Non-pigmented ciliary epithelial cell (primary cell): ENCODE data around the gene YES1.

ENCODE experiments used
- DNase-seq: peaks from one replicate; pipeline ENCODE4 v3.0.0-alpha.2; 2010; ENCODE audit warnings: low read depth

The YES1 gene

DNA sequence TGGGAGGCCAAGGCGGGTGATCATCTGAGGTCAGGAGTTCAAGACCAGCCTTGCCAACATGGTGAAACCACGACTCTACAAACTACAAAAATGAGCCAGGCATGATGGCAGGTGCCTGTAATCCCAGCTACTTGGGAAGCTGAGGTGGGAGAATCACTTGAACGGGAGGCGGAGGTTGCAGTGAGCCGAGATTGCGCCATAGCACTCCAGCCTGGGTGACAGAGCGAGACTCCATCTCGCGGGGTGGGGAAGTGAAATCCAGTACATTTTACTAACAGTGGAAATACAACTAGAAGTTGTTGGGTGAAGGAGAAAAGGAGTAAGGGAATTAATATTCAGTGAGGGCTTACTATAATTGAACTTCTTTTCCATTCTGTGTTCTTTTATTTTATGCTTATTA, 86.4 kb downstream of the YES1 start:
- DNase-seq: no peak

DNA sequence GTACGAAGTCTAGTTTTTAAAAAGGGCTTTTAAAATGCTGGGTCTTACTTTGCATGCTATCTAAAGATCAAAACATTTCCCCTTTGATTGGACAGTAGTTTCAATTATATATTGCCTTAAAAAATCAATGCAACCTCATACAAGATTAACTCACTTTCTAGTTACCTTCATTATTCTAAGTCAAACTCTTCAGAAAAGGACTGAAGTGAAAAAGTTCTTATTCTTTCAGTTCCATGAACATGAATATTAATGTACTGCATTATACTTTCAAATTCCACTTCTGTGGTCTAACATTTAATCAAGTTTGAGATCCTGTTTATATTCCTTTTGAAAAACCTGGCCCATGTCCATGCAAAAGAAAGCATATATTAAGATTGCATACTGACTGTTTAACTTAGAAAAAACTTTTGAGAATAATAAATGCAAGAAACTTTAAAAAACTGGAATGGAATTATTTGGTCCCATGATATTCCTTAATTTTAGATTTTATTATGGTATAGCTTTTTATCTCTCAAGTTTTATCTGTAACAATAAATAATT, 88.4 kb downstream of the YES1 start:
- DNase-seq: no peak

DNA sequence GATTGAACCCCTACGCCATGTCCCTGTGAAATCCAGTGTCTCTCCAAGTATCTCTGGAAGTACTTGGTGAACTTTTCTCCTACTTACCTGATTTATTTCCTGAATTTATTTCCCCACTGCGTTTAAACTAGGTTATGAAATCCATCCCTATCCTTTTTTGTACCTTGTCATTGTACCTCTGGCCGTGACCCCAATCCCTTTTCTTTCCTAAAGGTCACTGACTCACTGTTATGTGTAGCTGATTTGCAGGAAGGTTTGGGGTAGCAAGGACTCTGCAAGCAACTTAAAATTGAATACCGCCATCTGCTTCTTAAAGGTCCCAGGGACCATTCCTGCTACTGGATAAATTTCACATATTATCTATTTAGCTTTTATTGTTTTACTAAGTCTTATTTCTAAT, 95.0 kb downstream of the YES1 start:
- no peak for DNase-seq

DNA sequence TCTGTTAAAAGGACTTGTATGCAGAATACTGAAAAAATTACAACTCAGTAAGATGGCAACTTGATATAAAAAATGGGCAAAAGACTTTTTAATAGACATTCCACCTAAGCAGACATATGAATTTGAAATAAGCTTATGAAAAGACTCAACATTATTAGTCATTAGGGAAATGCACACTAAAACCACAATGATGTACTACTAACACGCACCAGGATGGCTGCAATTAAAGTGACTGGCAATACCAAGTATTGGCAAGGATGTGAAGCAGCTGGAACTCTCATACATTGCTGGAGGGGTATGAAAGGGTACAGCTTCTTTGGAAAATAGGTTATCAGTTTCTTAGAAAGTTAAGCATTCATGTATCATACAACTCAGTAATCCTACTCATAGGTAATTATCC, 96.4 kb downstream of the YES1 start:
- no peak for DNase-seq

DNA sequence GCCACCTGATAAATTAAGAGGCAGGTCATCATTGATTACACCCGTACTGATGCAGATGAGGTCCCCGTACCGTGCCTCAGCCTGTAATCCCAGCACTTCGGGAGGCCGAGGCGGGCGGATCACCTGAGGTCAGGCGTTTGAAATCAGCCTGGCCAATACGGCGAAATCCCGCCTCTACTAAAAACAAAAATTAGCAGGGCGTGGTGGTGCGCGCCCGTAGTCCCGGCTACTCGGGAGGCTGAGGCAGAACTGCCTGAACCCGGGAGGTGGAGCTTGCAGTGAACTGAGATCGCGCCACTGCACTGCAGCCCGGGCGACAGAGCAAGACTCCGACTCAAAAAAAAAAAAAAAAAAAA, 98.9 kb downstream of the YES1 start:
- DNase-seq: no peak

DNA sequence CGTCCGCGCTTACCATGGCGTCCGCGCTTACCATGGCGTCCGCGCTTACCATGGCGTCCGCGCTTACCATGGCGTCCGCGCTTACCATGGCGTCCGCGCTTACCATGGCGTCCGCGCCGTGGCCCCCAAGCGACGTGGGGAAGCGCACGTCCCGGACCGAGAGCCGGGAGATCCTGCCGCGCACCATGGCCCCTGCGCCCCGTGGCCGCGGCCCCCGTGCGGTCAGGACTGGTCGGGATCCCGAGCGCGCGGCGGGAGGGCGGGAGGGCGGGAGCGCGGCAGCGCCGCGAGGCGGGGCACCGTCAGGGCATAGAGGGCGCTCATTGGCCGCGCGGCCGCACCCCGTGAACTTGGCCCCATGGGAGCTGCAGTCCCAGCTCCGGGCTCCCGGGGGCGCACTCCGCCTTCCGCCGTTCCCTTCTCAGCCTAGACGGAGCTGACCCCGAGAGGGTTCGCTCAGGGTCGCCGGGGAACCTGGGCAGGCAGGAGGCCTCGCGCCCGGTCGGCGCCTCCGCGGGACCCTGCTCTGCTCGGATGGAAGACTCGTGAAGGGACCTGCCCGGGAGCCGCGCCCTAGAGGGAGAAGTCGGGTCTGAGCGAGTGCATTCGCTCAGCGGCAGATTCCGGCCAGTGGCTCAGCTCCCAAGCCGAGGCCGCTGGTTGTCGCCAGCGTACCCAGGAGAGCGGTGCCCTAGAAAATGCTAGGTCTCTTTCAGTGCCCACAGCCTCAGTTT, 99.5 kb downstream of the YES1 start, which contains the start of gene ENOSF1:
TSS of gene ENOSF1 (minus strand) at position 230 of the 734 bp plus-strand sequence. CDS start at position 187, 43 bp downstream.
- no peak for DNase-seq

DNA sequence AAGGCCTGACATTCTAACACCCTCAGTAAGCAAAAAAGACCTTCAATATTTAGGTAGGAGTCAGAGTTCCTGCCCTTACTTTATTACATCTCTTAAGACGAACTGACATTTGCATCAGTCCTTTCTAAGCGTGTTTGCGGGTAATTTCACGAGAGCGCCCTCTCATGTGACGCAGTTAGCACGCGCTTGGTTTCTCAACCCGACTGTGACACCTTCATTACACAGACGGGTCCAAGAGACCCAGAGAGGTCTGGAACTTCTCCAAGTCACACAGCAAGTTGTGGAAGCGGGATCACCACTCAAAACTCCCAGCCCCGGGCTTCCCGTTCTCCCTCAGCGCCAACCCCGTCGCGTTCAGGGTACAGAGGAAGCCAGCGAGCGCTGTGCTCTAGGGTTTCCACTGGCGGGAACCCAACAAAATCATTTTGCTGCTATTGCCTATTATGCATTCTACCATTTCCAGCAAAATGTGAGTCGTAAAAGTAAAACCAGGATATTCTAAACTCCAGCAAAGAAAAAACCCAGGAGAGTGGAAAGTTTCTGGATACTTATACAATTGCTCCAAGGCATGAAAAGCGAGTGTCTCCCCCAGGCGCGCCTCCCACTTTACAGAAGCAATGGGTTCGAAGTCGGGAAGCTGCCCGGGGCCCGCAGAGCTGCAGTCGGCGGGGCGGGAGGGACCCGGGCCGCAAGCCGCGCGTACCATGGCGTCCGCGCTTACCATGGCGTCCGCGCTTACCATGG, 100.2 kb downstream of the YES1 start:
- no peak for DNase-seq

DNA sequence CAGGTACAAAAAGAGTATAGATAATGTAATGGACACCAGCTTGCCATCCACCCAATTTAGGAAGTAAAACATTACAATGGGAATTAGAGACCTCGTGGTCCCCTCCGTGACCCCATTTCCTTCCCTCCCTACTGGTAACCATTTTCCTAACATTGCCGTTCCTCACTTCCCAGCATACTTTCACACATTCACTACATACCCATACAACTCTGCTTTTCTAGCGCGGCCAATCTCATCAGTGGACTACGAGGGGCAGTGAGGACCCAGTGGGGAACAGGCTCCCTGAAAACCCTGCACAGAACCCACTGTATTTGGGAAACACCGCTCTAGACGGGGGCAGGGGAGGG, 100.8 kb downstream of the YES1 start:
- DNase-seq: no peak

DNA sequence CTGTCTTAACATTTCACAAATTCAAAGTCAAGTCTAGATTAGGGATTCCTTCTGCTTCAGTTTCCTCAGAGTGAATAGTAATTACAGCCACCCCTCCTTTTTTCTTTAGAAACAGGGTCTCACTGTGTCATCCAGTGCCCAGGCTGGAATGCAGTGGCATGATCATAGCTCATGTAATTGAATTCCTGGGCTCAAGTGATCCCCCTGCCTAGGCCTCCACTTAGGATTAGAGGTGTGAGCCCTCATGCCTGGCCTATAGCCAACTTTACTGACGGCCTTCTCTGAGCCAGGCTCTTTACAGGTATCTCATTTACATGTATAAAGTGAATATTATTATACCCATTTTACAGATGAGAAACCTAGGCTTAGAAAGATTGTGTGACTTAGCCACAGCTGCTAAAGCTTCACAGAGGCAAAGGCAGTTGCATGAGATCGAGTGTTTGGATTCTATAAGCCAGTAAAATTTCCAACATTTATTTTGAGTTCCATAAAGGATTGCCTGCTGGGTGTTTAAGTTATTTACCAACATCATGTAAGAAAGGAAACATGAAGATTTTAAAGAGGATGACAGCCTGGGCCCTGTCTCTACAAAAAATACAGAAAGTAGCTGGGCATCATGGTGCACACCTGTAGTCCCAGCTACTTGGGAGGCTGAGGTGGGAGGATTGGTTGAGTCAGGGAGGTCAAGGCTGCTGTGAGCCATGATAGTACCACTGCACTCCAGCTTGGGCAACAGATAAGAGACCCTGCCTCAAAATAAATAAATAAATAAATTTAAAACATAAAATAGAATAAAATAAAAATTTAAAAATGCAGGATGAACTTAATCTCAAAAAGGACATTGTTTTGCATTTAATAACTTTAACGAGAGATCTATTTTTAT, 101.4 kb downstream of the YES1 start:
- DNase-seq: no peak

DNA sequence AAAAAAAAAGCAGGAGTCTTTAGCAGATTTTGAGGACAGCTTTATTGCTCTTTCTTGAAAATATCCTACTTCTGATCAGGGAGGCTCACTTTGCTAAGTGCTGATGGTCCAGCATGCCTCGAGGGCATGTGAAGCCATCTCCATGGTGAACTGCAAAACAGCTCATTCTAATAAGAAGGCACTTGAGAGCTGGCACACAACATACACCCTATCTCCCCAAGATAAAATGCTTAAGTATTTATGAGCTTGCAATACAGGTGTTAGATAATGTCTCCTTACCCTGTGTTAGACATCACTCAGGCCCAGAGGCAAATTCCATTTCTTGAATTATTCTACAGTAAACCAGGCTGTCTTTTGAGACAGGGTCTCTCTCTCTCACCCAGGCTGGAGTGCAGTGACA, 102.3 kb downstream of the YES1 start:
- DNase-seq: no peak

DNA sequence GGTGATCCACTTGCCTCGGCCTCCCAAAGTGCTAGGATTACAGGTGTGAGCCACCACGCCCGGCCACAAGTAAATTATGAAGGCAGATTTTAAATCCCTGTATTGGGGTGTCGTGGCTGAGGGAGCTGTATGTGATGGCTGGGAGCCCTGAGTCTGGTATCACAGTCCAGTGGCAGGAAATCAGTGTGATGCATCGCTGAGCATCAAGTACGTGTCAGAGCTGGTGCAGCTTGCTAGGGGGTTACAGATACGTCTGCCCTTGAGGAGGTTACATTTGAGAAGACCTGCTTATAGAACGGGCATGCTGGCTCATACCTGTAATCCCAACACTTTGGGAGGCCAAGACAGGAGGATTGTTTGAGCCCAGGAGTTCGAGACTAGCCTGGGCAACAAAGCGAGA, 103.9 kb downstream of the YES1 start:
- no peak for DNase-seq

DNA sequence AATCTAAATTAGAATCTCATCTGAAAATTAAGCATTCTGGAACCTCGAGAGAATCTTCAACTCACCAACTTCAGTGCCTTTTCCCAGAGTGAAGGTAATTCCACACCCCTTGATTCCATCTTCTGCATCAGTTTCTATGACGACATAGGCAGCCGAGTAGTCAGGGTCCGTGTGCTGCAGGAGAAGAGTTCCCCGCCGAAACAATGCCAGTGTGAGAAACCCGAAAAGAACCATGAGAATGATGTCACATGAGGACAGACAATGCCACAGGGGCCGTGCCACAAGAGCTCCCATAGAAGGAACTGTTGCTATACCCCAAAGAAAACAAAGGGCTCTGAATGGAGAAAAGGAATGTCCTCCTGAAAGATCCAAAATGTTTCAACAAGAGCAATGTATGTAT, 105.6 kb downstream of the YES1 start:
- DNase-seq: no peak

DNA sequence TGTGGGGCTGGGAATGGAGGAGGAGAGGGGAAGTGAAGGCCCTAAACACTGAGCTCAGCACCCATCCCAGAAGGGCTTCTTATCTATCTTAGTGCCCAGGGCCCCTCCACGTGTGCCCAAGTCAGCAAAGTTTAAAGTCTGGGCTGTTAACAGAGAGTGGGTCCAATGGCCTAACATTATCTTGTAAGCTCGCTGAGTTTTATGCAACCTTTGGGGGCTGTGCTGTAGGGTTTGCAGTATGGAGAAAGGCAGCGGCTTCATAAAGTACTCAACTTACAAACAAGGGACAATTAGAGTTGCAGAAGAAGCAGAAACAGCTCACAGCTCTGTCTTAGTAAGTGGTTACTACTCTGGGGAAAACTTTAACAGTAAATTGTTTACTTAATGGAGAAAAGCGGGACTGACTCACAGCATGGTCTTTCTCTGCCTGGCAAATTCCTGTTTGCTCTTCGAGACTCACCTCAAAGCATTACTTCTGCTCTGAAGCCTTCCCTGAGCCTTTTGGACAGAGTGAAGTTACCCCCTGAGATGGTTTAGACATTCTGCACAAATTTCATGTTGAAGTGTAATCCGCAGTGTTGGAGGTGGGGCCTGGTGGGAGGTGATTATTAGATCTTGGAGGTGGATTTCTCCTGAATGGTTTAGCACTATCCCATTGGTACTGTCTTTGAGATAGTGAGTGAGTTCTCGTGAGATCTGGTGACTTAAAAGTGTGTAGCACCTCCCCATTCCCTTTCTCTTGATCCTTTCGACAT, 108.7 kb downstream of the YES1 start:
- DNase-seq: no peak

DNA sequence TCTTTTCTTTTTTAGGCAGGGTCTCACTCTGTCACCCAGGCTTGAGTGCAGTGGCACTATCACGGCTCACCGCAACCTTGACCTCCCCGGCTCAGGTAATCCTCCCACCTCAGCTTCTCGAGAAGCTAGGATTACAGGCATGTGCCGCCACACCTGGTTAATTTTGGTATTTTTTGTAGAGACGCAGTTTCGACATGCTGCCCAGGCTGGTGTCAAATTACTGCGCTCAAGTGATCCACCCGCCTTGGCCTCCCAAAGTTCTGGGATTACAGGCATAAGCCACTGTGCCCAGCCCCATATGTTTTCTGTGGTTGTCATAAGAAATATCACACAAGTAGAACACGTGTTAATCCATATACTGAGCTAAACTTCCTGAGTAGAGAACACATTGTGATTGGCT, 114.2 kb downstream of the YES1 start:
- DNase-seq: no peak

DNA sequence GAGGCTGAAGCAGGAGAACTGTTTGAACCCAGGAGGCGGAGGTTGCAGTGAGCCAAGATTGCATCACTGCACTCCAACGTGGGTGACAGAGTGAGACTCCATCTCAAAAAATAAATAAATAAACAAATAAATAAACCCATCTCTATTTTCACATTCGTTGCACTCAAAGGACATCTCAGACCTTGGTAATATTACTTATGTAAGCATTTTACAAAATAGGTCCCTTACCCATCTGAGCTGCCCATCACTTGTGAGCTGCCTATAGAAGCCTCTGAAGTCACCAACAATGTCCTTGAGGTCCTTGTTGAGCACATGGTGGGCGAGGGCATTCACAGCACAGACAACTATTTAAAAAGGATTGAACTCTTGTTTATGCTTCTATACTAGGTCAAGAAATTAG, 115.0 kb downstream of the YES1 start:
- DNase-seq: no peak

DNA sequence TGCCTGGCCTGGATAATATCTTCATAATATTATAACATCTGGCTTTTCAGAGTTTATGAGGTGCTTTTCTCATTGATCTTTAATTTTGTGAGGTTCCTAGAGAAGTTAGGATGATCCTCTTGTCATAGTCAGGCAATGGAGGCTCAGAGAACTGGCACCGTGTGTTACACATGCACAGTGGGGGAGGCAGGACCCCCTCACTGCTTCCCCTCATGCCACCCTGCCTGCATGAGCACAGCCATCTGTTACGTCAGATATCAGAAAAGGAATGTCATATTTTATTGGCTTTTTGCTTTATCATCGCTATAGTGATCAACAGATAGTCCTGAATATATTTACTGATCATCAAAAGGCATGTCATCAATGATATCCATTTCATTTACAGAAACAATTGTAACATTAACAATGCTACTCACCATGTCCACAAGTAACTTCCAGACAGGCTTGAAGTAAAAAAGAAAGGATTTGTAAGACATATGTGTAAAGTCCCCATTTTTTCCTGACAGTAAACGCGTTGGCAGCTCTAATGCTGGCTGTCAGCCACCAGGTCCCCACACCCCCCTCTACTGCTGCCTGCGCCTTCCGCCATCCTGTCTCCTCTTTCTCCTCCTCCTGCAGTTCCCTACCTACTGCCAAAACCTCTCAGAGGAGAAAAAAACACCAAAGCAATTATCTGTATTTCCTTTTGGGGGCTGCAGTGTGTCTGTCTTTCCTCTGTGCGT, 118.4 kb downstream of the YES1 start:
- DNase-seq: no peak

DNA sequence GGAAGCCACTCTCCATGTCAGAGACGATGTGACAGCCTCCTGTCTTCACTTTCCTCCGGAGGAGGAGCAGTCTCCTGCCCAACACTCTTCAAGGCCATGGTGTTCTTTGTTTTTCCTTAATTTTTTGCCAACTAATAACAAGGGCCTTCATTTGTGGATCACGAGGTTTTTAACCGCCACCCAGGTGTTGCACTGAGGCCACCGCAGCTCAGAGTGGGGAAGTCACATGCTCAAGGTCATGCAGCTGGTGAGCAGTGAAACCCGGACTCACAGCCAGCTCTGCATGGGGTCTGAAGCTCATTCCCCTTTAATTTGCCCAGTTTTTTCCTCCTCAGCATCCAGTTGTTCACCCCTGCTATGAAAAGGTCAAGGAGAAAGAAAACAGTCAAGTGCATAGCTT, 119.2 kb downstream of the YES1 start:
- DNase-seq: no peak

DNA sequence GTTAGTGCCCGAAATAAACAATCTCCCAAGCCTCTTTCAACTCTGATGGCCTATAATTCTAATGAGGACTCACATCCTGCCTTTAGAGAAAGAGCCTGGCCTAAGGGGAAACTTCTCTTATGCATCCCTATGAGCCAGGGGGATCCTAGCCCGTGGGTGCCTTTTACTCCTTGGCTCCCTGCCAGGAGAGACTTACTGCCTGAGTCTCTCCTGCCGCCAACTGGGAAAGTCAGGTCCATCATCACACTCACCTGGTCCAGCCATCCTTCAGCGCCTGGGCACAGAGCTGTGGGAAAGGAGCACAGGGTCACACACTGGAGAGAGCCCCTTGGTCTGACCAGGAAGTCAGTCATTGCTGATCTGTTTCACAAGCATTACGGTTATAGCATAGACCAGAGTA, 123.7 kb downstream of the YES1 start:
- no peak for DNase-seq

DNA sequence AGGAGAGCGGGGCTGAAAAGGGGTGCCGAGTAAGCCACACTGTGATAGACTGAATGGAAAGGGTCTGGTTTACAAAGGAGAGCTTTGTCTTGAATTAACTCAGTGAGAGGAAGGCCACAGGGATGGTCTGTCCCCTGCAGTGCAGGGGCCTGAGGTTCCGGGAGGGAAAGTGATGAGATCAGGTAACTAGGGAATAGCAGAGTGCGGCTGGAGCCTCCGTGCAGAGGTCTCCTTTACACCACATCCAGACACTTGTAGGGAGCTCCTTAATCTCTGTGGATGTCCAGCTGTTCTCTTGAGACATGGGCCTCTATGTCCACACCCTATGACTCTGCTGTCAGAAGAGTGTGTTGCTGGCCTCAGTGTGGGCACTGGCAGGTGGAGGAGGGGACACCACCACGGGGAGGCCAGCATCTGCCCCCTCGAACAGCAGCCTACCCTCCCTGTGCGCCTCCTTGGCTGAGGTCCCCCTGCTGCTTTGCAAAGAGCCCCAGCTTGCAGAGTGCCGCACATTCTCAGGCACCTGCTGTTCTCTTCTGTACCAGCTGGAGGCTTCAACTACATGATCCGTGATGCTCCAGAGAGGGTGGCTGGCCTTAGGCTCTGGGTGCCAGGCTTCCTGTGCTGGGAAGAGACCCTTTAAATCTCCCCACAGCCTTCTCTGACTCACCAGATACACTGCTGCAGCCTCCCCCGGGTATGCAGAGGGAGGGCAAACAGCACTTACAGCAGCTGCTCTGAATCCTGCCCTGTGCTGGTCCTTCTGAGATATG, 125.5 kb downstream of the YES1 start:
- DNase-seq: no peak

DNA sequence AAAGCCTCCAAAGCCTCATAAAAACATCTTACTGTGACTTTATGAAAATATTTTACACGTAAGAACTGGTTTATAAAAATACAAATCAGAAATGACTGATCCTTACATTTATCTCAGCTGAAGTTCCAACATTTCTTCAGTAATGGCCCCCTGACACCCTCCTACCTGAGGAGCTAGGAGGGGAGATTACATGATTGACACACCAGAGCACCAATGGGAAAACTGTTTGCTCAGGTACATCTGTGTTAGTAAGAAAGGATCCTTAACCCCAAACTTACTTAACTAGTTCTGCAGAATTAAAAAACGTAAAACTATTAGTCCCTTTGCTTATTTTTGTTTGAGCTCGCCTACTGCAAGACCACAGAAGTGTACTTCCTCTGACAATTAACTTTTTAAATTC, 126.6 kb downstream of the YES1 start:
- no peak for DNase-seq
